ENCODE measurements around the gene BCL2L12.

BCL2L12 gene

DNA sequence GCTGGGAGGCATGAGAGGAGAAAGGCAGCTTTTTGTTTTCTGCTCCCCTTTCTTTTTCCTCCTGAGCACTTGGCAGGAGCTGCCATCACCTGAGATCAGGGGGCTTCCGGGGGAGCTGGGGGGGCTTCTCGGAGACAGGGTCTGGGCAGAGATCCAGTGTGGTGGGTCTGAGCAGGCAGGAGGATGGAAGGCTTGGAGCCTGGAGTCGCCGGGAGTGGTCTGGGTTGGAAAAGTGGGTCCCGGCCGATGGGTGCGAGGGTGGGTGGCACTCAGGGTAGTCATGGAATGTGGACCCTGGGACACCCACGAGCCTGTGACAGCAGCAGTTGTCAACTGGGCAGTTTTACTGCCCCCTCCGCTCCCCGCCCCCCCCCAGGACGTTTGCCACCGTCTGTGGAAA, 21.4 kb downstream of the BCL2L12 start:
- no peak for DNase-seq

DNA sequence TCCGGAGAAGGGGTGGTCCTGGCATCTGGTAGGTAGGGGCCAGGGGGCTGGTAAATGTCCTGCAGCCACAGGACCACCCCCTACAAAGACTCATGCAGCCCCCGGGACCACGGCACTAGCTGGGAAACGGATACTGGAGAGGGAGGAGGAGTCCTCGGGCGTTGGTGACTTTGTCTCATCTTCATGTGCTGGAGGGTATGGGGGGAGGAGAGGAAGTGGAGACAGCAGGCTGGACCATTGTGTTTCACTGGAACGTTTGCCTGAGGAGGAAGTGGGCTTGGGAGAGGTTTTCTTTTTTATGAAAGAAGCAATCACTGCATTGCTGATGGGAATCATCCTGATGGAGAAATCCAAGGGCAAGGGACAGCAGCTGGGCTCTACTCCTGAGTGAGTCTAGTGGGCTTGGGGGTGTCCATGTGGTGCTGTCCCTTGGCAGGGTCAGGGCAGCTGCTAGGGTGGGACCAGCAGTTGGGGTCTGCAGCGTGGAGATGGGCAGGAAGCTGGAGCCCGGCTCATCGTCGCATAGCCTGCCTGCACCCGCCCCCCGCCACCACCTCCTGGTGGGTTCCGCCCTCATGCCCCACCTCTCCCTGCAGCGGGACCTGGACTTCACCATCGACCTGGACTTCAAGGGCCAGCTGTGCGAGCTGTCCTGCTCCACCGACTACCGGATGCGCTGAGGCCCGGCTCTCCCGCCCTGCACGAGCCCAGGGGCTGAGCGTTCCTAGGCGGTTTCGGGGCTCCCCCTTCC, 22.0 kb downstream of the BCL2L12 start:
- no peak for DNase-seq

DNA sequence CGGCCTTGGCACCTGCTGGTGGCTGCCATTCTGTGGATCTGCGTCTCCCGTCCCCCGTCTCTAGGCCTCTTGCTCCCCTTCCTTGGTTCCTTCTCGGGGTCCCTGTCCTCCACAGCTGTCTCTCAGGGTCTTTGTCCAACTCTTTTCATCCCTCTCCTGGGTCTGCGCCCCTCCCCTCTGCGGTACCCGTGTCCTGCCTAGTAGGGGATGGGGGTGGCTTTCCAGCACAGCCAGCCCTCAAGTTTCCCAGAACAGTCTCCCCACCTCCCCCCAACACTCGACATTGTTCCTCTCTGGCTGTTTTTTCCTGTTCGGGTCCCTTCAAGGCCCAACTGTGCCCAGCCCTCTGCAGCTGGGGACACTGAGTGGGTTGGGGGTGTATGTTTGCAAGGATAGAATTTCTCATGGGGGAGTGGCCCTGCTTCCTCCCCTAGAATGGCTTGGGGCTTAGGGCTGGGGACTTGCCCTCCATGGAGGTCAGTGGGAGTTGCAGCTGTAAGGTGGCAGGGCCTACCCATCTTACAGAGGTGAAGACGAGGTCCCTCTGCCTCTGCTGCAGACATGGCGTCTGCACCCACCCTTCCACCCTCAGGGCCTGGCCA, 22.9 kb downstream of the BCL2L12 start:
- no peak for DNase-seq

DNA sequence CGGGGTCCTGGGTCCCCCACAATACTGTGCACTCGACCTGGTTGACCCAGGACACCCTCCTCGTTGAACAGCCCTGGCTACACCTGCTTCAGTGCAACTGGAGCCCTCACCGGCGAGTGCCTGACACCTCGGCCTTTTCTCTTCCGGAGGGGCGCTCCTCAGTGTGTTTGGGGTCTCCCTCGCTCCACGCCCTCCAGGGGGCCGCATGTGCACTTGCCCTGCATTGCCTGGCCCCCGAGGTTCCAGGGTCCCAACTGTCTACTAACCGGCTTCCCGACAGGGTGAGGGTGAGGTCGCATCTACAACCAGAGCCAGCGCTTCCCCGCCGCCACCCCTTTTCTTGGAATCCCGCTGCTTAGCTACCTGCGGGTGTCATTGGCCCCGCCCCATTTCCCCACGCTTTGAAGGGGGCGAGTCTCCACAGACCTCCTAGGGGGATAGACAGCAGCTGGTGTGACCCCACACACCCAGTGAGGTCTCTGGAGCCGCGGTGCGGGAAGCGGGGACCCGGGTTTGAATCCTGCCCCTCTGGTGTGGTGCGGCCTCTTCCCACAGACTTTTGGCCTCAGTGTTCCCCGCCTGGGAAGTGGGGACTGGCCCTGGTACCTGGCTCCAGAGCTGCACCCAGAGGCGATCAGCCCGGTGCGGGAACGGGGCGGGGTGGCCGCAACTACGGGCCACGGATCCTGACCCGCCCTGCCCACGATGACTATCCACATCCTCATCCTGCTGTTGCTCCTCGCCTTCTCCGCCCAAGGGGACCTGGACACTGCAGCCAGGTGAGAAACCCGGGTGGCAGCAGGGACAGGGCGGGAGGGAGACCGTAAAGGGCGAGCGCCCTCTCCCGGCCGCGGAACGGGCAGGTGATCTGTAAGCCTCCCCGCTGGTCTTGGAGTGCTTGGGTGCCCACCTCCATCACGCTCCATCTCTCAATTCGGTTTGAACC, 23.7 kb downstream of the BCL2L12 start, which contains the start of gene ADM5:
ADM5 (plus strand) TSS at position 462 of the 946 bp plus-strand sequence; CDS start at position 706, 244 bp downstream.
- peak; percentile 34 for DNase-seq

DNA sequence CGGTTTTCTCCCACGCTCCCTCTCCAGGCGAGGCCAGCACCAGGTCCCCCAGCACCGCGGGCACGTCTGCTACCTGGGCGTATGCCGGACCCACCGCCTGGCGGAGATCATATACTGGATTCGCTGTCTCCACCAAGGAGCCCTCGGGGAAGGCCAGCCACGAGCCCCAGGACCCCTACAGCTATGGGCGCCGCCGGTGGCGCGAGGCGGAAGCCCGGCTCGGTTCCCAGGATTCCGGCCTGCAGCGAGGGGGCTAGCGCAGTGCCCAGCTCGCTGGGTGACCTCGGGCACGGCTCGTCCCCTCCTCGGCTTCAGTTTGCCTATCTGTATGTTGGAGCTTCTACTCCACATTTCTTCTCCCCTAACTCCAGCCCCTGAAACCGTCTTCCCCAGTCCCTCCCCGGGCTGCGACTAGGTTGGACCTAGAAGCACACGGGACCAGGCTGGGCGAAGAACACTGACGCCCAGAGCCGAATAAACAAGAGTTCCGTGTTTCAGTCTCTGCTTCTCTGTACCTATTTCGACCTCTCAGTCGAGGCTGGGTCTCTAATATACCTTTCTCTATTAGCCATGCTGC, 24.4 kb downstream of the BCL2L12 start:
- DNase-seq: no peak

DNA sequence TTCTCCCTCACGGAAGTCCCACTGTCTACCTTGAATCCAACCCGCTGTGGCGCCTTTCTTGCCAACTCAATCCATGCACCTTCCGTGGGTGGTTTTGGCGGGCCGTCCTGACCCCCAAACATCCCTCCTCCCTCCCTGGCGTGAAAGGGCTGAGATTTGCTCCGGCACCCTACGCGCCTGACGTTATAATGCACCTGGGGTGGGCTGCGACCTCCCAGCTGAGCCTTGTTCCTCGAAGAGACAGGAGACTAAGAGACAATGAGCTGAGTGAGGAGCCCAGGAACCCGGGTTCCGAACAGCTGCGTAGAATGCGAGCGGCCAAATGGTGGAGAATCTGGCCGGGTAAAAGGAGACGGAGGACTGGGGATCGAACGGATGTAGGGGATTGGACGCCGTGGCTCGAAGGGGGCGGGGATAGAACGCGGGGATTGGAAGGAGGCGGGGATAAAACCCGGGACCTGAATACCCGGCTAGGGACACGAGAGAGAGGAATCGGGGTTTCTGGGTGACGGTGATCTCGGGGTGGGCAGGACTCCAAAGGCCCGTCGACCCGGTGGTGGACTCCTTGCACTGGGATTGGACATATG, 25.0 kb downstream of the BCL2L12 start, which contains the start of gene CPT1C:
CPT1C (plus strand) TSS at position 461 of the 587 bp plus-strand sequence. CDS start 1,137 bp downstream, outside the sequence.
- DNase-seq: peak; percentile 40

DNA sequence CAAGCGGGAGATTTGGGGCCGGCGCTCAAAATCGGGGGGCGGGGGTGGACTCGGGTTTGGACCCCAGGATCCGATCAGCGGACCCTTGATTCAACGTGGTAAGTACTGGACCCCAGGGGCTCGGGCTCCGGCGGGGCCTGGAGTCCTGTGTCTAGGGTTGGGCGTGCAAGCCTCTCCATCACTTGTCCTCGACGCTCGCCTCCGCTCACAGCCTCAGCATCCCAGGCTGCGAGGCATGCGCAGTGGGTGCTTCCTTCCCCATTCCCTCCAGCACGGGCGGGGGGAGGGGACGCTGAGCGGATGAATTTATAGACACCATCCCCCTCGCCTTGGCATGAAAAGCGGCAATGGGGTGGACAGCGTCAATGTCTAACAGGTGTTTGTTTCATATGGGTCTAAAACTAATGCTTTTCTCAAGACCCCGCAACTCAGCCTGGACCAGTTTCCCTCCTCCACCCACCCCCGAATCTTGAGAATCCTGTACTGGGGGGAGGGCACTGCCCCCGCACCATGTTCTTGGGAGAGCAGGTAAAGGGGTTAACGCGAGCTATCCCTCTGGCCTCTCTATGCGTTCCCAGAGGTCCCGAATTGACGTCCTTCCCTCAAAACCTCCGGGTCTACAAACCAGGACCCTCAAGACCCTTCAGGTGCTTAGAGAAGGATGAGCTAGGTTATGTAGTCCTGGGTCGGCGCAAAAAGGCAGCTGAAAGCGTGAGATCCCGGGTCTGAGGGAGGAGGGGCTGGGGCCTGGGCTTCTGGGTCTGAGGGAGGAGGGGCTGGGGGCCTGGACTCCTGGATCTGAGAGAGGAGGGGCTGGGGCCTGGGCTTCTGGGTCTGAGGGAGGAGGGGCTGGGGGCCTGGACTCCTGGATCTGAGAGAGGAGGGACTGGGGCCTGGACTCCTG, 25.8 kb downstream of the BCL2L12 start:
- DNase-seq: no peak

DNA sequence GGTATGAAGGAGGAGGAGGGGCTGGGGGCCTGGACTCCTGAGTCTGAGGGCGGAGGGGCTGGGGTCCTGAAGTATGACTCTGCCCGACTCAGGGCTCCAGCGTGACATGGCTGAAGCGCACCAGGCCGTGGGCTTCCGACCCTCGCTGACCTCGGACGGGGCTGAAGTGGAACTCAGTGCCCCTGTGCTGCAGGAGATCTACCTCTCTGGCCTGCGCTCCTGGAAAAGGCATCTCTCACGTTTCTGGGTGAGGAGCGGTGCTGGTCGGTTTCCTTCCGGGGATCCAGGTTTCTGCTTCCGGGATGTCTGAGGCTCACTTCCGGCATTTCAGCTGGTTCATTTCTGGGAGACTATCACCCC, 26.4 kb downstream of the BCL2L12 start:
- DNase-seq: no peak

DNA sequence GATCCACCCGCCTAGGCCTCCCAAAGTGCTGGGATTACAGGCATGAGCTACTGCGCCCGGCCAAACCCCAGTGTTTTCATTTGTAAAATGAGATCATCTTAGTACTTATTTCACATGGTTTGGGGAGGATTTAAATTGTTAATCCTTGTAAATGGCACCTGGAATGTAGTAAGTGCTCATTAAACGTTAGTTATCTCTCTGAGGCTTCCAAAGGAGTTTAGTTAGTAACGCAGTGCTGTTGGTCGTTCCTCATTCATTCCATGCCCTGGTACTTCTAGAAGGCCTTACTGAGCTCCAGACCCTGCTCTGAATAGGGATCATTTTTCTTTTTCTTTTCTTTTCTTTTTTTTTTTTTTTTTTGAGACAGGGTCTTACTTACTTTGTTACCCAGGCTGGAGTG, 30.4 kb downstream of the BCL2L12 start:
- DNase-seq: no peak

DNA sequence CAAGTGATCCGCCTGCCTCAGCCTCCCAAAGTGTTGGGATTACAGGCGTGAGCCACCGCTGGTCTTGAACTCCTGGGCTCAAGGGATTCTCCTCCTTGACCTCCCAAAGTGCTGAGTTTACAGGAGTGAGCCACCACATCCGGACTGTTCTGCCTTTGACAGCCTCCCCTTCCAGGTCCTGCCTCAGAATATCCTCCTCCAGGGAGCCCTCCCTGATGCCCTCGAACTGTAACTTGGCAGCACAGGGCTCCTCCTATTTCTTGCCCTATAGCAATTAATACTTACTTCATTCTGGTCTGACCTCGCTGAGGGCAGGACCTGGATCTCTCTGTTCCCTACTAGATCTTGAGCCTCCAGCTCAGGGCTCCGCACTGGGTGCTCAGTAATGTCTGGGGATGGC, 31.1 kb downstream of the BCL2L12 start:
- DNase-seq: no peak

DNA sequence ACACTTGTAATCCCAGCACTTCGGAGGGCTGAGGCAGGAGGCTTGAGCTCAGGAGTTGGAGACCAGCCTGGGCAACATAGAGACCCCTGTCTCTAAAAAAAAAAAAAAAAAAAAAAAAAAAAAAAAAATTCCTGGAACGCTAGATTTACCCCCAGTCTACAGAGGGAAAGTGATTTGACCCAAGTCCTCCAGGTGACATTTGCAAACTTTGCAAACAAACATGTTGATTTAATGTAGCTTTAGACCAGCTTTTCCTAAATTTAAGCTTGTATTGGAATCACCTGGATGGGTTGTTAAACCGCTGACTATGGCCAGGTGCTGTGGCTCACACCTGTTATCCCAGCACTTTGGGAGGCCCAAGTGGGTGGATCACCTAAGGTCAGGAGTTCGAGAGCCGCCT, 33.6 kb downstream of the BCL2L12 start:
- DNase-seq: no peak

DNA sequence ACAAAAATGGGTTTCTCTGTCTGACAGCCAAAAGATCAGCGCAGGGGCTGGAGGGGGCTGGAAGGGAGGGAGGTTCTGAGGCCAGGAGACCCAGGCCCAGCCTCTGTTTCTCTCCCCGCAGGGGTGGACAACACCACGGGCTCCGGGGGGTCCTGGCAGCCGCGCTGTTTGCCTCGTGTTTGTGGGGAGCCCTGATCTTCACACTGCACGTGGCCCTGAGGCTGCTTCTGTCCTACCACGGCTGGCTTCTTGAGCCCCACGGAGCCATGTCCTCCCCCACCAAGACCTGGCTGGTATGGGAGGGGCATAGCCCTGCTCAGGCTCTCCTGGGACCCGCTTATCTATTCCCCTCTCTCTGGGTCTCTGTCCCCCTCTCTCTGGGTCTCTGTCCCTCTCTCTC, 34.8 kb downstream of the BCL2L12 start:
- no peak for DNase-seq

DNA sequence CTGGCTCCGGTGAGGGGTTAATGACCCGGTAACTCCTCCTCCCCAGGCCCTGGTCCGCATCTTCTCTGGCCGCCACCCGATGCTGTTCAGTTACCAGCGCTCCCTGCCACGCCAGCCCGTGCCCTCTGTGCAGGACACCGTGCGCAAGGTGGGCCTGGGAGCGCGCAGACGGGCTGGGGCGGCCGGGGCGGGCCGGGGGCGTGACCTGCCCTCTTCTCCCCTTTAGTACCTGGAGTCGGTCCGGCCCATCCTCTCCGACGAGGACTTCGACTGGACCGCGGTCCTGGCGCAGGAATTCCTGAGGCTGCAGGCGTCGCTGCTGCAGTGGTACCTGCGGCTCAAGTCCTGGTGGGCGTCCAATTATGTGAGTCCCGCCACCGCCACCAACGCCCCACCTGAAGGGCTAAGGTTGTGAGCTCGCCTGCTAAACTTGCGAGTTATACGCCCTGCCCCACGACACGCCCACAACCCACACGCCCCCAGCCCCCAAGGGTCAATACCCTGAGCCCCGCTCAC, 35.6 kb downstream of the BCL2L12 start:
- no peak for DNase-seq

DNA sequence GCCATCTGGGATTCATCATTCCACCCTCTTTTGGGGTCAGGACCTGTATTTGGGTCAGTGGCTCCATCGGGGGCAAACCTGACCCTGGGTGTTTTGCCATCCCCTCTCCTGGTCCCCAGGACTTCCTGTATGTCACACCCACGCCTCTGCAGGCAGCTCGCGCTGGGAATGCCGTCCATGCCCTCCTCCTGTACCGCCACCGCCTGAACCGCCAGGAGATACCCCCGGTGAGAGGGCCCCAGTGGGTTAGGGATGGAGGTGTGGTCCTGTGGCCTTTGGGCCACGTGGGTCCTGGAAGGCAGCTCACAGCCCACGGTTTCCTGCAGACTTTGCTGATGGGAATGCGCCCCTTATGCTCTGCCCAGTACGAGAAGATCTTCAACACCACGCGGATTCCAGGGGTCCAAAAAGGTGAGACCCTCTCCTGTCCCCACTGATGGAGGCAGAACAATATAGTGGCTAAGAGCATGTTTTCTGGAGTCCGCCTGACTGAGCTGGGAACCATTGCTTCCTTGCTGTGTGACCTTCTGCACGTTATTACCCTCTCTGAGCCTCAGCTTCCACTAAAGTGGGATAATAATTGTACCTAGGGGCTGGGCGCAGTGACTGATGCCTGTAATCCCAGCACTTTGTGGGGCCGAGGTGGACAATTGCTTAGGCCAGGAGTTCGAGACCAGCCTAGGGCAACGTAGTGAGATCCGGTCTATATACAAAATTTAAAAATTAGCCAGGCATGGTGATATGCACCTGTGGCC, 39.3 kb downstream of the BCL2L12 start:
- DNase-seq: no peak

DNA sequence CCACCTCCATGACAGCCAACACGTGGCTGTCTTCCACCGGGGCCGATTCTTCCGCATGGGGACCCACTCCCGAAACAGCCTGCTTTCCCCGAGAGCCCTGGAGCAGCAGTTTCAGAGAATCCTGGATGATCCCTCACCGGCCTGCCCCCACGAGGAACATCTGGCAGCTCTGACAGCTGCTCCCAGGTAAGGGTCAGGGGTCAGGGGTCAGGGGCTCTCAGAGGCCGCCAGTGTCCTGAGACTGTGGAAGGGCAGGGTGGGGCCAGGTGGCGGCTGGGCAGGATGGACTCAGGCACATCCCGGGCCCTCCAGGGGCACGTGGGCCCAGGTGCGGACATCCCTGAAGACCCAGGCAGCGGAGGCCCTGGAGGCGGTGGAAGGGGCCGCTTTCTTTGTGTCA, 40.2 kb downstream of the BCL2L12 start:
- no peak for DNase-seq

DNA sequence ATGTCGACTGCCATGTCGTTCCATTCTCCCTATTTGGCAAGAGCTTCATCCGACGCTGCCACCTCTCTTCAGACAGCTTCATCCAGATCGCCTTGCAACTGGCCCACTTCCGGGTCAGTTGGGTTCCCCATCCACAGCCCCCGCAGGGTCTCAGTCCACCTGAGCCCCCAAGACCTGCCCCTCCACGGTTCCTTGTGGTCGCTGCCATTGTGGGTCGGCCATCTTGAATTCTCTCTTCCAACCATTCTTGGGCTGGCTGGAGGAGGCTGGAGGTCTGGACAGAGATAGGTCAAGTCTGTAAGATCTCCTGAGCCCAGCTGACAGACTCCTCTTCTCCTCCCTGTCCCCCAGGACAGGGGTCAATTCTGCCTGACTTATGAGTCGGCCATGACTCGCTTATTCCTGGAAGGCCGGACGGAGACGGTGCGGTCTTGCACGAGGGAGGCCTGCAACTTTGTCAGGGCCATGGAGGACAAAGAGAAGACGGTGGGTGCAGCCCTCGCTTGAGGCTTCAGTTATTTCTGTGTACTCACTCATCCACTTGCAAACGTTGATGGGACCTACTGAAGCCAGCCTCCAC, 44.7 kb downstream of the BCL2L12 start:
- no peak for DNase-seq

DNA sequence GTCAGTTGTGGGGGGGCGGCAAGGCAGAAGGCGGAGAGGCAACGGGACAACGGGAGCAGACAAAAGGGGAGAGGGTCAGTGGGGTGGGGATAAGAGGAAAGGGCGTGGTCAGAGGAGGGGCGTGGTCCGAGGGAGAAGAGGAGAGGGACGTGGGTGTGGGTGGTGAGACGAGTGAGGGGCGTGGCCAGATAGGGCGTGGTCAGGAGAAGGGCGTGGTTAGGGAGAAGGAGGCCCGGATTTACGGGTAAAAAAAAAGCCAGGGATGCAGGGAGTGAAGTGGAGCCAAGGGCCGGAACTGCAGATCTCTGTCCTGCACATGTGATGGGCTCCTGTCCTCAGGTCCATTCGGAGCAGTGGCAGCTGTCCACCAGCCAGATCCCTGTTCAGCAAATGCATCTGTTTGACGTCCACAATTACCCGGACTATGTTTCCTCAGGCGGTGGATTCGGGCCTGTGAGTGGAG, 46.7 kb downstream of the BCL2L12 start:
- no peak for DNase-seq

DNA sequence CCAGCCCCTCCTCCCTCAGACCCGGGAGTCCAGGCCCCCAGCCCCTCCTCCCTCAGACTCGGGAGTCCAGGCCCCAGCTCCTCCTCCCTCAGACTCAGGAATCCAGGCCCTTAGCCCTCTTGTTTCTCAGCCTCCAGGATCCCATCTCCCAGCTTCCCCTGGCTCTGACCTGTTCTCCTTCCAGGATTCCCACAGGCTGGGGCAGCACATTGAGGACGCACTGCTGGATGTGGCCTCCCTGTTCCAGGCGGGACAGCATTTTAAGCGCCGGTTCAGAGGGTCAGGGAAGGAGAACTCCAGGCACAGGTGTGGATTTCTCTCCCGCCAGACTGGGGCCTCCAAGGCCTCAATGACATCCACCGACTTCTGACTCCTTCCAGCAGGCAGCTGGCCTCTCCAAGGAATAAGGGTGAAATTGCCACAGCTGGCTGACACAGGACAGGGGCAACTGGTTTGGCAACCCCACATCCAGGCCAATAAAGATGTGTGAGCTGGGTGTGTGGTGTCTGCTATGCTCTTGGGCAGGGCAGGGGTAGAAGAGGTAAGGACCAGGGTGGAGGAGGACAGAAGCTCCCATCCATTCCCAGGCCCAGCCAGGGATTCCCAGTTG, 47.6 kb downstream of the BCL2L12 start:
- no peak for DNase-seq

DNA sequence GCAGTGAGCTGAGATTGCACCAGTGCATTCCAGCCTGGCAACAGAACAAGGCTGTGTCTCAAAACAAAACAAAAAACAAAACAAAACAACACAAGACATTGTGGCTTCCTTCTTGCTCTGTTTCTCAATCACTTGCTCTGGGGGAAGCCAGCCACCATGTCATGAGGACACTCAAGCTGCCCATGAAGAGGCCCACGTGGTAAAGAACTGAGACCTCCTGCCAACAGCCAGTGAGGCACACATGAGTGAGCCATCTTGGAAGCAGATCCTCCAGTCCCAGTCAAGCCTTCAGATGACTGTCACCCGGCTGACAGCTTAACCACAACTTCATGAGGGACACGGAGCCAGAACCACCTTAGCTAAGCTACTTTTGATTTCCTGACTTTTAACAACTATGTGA, 50.4 kb downstream of the BCL2L12 start:
- DNase-seq: no peak

DNA sequence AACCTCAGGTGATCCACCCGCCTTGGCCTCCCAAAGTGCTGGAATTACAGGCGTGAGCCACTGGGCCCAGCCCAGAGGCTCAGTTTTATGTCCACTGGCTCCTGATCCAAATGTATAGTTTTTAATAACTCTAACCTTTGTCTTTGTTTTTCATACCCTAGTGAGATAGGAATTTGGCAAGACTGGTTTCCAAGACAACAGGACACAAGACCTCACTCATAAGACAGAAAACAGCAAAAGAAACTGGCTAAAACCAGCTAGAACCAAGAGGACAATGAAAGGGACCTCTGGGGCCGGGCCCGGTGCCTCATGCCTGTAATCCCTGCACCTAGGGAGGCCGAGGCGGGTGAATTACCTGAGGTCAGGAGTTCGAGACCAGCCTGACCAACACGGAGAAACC, 52.8 kb downstream of the BCL2L12 start:
- no peak for DNase-seq
